RWPE1 (cell line): Measurements from ENCODE around the gene ZNF25.

Experiments used
- CTCF ChIA-PET: fragments of 350-600 bp; sonication (Branson Sonifier 250); formaldehyde crosslinking; extraction: SDS; loops from one replicate; lab custom pipeline; 2021; lab: Yijun Ruan, JAX
- POLR2A ChIA-PET: fragments of 400-600 bp; formaldehyde crosslinking; extraction: SDS; loops from one replicate; lab custom pipeline; 2020; ENCODE audit warnings: antibody characterized with exemption; ENCODE audit not compliant: low non-redundant PET; lab: Yijun Ruan, JAX
- DNase-seq: peaks from one replicate; pipeline ENCODE4 v3.0.0; 2012; ENCODE audit warnings: low spot score
- H3K27ac ChIP-seq: fragments of 450-650 bp; 2 replicates; pipeline ENCODE4 v1.5.1; 2017
- CTCF ChIP-seq: fragments of 450-650 bp; conservative IDR thresholded peaks from 2 replicates; pipeline ENCODE4 v1.5.1; 2017; ENCODE audit warnings: low read depth, mild to moderate bottlenecking

Gene ZNF25

DNA sequence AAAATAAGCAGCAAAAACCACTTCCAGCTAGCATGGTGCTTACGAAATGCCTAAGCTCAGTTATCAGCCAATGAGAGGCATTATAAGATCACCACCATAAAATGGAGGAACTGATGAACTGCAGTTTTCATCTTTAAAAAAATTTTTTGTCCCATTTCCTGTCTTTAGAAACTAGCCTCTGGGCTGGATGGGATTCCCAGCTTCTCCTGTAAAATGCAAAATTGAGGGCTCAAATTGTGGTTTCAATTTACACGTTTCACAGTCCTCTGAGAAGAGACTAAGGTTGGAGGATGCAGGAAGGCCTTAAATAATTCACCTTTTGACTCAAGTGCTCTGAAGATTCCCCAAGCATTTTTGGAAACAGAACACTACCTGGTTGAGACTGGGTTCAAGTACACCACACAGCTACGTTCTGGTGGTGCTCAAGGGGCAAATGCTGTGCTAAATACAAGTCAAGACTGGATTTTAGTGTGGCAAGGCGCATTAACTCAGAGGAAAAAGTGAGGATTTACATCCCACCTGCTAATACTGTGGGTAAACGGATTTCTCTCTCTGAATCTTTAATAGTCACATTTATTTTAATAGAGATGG is 951 bp downstream of the ZNF25 start:
- POLR2A ChIA-PET: no interaction called here
- peak overlapping the region; percentile 90 for H3K27ac ChIP-seq
- DNase-seq: peak; percentile 3
- CTCF ChIA-PET: no interaction called here
- no peak for TF ChIP-seq CTCF

GRCh38 chr10:37972396-37972795 is 4.1 kb downstream of the ZNF25 start:
- POLR2A ChIA-PET: no interaction called here
- no peak overlapping the region for H3K27ac ChIP-seq
- no peak for DNase-seq
- CTCF ChIA-PET: interaction anchor here (0.6 kb wide), 1 partner anchor 45 kb away, joined by 3 read pairs; no protein-coding TSS in a partner anchor
- no peak for TF ChIP-seq CTCF

DNA sequence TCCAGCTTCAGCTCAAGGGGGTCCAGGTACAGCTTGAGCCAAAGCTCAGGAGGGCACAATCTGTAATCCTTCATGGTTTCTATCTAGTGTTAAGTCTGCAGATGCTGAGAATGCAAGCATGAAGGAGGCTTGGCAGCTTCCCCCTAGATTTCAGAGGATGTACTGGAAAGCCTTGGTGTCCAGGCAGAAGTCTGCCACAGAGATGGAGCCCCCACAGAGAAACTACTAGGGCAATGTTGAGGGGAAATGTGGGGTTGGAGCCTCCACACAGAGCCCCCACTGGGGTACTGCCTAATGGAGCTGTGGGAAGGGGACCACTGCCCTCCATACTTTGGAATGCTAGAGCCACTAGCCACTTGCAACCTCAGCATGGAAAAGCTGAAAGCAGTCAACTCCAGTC is 11.4 kb downstream of the ZNF25 start:
- DNase-seq: no peak
- ChIA-PET POLR2A (no interaction called here), CTCF (no interaction called here)
- no peak overlapping the region for H3K27ac ChIP-seq
- TF ChIP-seq CTCF: no peak

DNA sequence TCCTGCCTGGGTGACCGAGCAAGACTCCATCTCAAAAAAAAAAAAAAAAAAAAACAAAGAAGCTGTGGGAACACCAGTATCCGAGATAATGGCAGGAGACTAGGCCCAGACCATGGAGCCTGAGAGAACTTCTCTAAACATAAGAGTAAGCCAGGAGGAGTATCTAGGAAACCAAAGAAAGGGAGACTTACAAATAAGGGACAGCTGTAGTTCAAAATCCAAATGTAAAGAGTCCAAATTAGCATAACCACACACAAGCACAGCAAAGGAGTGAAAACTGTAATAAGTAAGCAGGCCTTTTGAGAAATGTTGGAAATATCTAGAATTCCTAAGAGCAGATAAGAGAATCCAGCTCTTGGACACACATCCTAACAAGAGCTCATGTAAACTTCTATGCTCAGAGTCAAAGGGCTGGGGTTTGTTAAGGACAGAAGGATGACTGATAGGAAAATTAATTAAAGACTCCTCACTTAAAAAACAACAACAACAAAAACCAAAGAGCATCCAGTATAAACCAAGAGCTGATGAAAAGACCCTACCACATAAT is 15.8 kb downstream of the ZNF25 start:
- TF ChIP-seq CTCF: no peak
- ChIA-PET CTCF (interaction anchor here (0.6 kb wide), 1 partner anchor 14 kb away, joined by 3 read pairs; no protein-coding TSS in a partner anchor), POLR2A (no interaction called here)
- no peak overlapping the region for H3K27ac ChIP-seq
- no peak for DNase-seq

- CTCF ChIA-PET: no interaction called here
- TF ChIP-seq CTCF: no peak
Observed at GRCh38 chr10:37957841-37958240, 18.6 kb downstream of the ZNF25 start.

DNA sequence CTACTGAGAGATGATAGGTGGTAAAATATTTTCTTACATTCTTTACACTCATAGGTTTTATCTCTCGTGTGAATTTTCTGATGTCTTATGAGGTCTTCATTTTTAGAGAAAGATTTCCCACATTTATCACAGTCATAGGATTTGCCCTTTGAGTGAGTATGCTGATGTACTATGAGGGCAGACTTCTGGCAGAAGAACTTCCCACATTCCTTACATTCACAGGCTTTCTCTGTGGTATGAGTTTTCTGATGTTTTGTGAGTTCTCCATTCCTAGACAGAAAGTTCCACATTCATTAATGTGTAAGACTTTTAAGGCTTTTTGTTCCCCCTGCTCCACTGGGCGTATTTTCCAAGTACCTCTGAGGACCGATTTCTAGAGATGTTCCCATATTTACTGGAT is 23.5 kb downstream of the ZNF25 start:
- no peak for DNase-seq

More at GRCh38 chr10:37957841-37958240, 18.6 kb downstream of the ZNF25 start:
- POLR2A ChIA-PET: no interaction called here
- H3K27ac ChIP-seq: no peak overlapping the region
- DNase-seq: no peak

More for the DNA sequence above, 23.5 kb downstream of the ZNF25 start:
- CTCF ChIA-PET: no interaction called here
- POLR2A ChIA-PET: no interaction called here
- TF ChIP-seq CTCF: no peak
- no peak overlapping the region for H3K27ac ChIP-seq
